ENCODE data around the gene ARHGDIB.

ARHGDIB gene

DNA sequence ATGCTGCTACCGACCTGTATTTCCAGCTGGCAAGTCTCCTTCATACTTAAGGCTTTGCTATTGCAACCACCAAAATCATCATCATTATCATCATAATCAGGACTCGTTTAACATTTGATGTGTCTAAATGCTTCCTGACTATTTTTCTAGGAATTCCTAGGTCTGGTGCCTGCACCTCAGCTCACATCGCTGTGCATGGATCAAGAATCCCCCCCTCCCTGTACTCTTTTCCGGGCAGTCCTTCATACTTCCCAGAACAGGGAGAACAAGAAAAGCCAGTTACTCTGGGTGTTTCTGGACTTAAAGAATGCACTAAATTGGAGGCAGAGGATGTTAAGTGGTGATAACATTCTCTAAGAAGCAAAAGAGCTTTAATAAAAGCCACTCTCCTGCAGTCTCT, 32.5 kb downstream of the ARHGDIB start:
- TF ChIP-seq, protein P1, sequence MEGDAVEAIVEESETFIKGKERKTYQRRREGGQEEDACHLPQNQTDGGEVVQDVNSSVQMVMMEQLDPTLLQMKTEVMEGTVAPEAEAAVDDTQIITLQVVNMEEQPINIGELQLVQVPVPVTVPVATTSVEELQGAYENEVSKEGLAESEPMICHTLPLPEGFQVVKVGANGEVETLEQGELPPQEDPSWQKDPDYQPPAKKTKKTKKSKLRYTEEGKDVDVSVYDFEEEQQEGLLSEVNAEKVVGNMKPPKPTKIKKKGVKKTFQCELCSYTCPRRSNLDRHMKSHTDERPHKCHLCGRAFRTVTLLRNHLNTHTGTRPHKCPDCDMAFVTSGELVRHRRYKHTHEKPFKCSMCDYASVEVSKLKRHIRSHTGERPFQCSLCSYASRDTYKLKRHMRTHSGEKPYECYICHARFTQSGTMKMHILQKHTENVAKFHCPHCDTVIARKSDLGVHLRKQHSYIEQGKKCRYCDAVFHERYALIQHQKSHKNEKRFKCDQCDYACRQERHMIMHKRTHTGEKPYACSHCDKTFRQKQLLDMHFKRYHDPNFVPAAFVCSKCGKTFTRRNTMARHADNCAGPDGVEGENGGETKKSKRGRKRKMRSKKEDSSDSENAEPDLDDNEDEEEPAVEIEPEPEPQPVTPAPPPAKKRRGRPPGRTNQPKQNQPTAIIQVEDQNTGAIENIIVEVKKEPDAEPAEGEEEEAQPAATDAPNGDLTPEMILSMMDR (conservative IDR thresholded peaks at IDR 0.05; ENCODE audit: low read depth, low read length): no peak
- no peak for DNase-seq (ENCODE audit: low read depth)
- H3K4me3 ChIP-seq (ENCODE audit: low read depth, low read length): peak overlapping the region; percentile 13

DNA sequence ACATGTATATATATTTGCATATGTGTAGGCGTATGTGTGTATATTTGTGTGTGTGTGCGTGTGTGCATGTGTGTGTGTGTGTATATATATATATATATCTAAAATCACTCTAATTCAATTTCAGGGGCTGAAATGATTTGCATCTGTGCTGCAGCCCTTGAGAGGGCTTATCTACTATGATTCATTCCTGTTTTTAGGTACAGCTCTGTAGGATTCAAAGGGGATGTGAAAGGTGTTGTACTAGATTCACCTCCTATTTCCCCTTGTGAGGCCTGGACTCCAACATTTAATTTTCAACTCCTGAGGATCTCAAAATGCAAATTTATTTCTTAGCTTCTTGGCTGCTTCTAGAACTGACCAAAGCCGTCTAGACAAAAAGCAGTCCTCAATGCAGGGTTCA, 34.1 kb downstream of the ARHGDIB start:
- no peak overlapping the region for H3K4me3 ChIP-seq (ENCODE audit: low read depth, low read length)
- no peak for DNase-seq (ENCODE audit: low read depth)
- TF ChIP-seq, protein P1 (conservative IDR thresholded peaks at IDR 0.05; ENCODE audit: low read depth, low read length): no peak

DNA sequence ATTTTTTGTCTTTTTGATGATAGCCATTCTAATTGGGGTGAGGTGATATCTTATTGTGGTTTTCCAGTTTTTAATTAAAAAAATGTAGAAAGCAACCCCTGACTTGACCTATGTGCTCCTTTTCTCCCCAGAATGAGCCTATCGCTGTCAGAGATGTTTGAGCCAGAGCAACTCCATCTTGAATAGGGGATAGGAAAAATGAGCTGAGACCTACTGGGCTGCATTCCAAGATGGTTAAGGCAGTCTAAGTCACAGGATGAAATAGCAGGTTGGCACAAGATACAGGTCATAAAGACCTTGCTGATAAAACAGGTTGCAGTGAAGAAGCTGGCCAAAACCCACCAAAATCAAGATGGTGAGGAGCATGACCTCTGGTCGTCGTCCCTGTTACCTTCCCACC, 36.9 kb downstream of the ARHGDIB start:
- no peak for DNase-seq (ENCODE audit: low read depth)
- H3K4me3 ChIP-seq (ENCODE audit: low read depth, low read length): no peak overlapping the region
- TF ChIP-seq, protein P1 (conservative IDR thresholded peaks at IDR 0.05; ENCODE audit: low read depth, low read length): no peak

DNA sequence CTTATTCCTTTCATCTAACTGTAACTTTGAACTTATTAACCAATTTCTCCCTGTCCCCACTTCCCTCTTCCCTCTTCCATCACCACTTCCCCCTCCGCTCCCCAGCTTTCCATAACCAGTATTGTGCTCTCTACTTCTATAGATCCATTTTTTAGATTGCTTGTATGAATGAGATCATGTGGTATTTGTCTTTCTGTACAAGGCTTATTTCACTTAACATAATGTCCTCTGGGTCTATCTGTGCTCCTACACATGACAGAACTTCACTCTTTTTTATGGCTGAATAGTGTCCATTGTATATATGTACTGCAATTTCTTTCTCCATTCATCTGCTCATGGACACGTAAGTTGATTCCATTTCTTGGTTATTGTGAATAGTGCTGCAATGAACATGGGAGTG, 37.5 kb downstream of the ARHGDIB start:
- no peak overlapping the region for H3K4me3 ChIP-seq (ENCODE audit: low read depth, low read length)
- no peak for DNase-seq (ENCODE audit: low read depth)
- TF ChIP-seq, protein P1 (conservative IDR thresholded peaks at IDR 0.05; ENCODE audit: low read depth, low read length): no peak

DNA sequence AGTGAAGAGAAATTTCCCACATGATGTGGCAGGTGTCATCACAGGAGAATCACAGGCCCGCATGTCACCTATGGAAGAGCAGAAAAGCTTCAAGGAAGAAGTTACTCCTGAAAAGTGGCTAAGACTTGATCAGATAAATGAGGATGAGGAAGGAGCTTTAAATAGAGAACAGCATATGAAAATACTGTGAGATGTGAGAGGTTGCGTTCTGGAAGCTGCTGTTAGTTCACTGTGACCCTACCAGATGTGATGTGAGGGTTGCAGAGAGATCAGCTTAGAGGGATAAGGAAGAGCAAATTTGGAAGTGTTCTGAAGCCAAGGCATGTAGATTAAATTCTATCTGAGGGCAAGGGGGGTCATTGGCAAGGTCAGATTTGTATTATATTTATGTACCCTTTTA, 40.2 kb downstream of the ARHGDIB start:
- H3K4me3 ChIP-seq (ENCODE audit: low read depth, low read length): no peak overlapping the region
- TF ChIP-seq, protein P1 (conservative IDR thresholded peaks at IDR 0.05; ENCODE audit: low read depth, low read length): no peak

DNA sequence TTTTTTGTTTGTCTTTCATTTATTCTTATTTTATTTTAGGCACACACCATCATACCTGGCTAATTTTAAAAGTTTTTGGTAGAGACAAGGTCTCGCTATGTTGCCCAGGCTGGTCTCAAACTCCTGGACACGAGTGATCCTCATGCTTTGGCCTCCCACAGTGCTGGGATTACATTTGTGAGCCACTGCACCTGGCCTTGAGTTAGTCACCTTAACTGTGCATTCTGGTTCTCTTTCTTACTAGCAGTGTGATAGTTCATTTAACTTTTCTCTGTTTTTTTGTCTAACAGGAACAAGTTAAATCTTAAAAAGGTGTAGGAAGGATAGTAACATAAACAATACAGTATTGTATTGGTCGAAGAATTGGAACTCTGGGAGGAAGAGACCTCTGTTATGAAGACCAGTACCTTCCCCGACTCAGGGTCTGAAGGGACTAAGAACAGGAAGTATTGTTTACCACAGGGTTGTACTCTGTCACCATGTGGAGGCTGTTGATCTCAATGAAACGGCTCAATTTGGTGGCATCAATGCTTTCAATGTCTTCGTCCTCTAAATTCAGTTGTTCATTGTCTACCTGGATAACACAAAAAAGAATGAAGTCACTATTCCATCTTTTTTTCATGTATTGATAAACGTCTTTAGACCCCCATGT, 40.8 kb downstream of the ARHGDIB start:
- TF ChIP-seq, protein P1 (conservative IDR thresholded peaks at IDR 0.05; ENCODE audit: low read depth, low read length): no peak
- no peak for DNase-seq (ENCODE audit: low read depth)

More for the DNA sequence above, 40.2 kb downstream of the ARHGDIB start:
- DNase-seq (ENCODE audit: low read depth): no peak

DNA sequence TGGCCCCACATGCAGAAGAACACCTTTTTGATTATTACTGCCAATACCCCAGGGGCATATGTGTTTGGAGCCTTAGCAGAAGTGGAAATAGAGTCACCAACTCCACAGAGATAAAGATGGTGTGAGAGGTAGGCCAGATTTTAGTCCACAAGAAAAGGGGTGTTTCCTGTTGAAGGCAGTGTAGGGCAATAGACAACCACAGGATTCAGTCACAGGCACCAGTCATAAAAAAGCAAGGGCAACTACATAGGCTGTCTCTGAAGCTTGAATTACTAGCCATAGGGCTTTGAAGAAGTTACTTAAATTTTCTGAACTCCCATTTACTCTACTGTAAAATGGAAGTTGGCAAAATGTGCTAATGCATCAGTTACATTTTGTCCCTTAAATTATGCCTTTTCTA, 41.9 kb downstream of the ARHGDIB start:
- no peak overlapping the region for H3K4me3 ChIP-seq (ENCODE audit: low read depth, low read length)
- TF ChIP-seq, protein P1 (conservative IDR thresholded peaks at IDR 0.05; ENCODE audit: low read depth, low read length): no peak
- DNase-seq (ENCODE audit: low read depth): no peak

More for the DNA sequence above, 40.8 kb downstream of the ARHGDIB start:
- H3K4me3 ChIP-seq (ENCODE audit: low read depth, low read length): no peak overlapping the region

All from choroid plexus epithelial cell (primary cell).